Osteocyte (in vitro differentiated cells): ENCODE data around the gene HTD2. TPM values are rescaled to one million over a fixed set of nuclear protein-coding genes. Genes with fewer than 3 reads are reported as not detected.
"Not testable (repeated sequence)": the region's sequence is repeated elsewhere in the genome, so short reads cannot be mapped to it uniquely, and the experiment has no call there.

Experiments used
- DNase-seq: peaks from one replicate; pipeline ENCODE4 v3.0.0; 2021; ENCODE audit warnings: mixed read lengths; ENCODE audit not compliant: unreplicated experiment; ENCODE audit errors: extremely low spot score
- H3K27ac Mint-ChIP-seq: one replicate; pipeline ENCODE4 v1.8.0; 2021; ENCODE audit warnings: mild to moderate bottlenecking, mixed read lengths; ENCODE audit not compliant: unreplicated experiment
- H3K27me3 Mint-ChIP-seq: one replicate; pipeline ENCODE4 v1.8.0; 2021; ENCODE audit warnings: mixed read lengths; ENCODE audit not compliant: unreplicated experiment
- H3K36me3 Mint-ChIP-seq: one replicate; pipeline ENCODE4 v1.8.0; 2021; ENCODE audit warnings: mixed read lengths; ENCODE audit not compliant: unreplicated experiment
- H3K4me1 Mint-ChIP-seq: one replicate; pipeline ENCODE4 v1.8.0; 2021; ENCODE audit warnings: mixed read lengths; ENCODE audit not compliant: unreplicated experiment
- H3K4me3 Mint-ChIP-seq: one replicate; pipeline ENCODE4 v1.8.0; 2021; ENCODE audit warnings: mild to moderate bottlenecking, moderate library complexity, mixed read lengths; ENCODE audit not compliant: unreplicated experiment
- H3K9me3 Mint-ChIP-seq: one replicate; pipeline ENCODE4 v1.8.0; 2021; ENCODE audit warnings: mixed read lengths; ENCODE audit not compliant: unreplicated experiment
- CTCF ChIP-seq: fragments of 200-600 bp; sonication (generic); IDR thresholded peaks from 2 replicates; pipeline ENCODE4 v1.5.0; 2021; ENCODE audit warnings: antibody characterized with exemption, mild to moderate bottlenecking, moderate library complexity
- total RNA-seq: library from RNA; stranded (reverse); gene quantifications from 2 replicates; pipeline ENCODE4 v1.2.1, GENCODE V29; 2021

Gene HTD2
- total RNA-seq, 1 donor from 2014 or later: 3.2 TPM

- TF ChIP-seq CTCF: no peak
- Mint-ChIP-seq H3K36me3 (peaks cover 8% of the 10 kb centered on the region), H3K27me3 (no peaks in the 10 kb centered on the region), H3K4me3 (peak overlapping the region; percentile 99), H3K9me3 (no peaks in the 10 kb centered on the region), H3K4me1 (peaks cover 52% of the 10 kb centered on the region), H3K27ac (peak overlapping the region; percentile 98)
- no peak for DNase-seq
These were observed 28.2 kb downstream of the HTD2 start for GRCh38 chr3:58334506-58334884.

GRCh38 chr3:58335652-58335947, 29.3 kb downstream of the HTD2 start:
- Mint-ChIP-seq H3K4me3 (peak overlapping the region; percentile 99), H3K27me3 (no peaks in the 10 kb centered on the region), H3K9me3 (no peaks in the 10 kb centered on the region)

GRCh38 chr3:58336135-58336882, 30.0 kb downstream of the HTD2 start:
- no peak for DNase-seq
- Mint-ChIP-seq H3K27me3 (no peaks in the 10 kb centered on the region), H3K27ac (peak overlapping the region; percentile 98), H3K4me1 (peaks cover 50% of the 10 kb centered on the region), H3K9me3 (no peaks in the 10 kb centered on the region), H3K36me3 (peaks cover 13% of the 10 kb centered on the region), H3K4me3 (peak overlapping the region; percentile 16)
- TF ChIP-seq CTCF: no peak

More at GRCh38 chr3:58335652-58335947, 29.3 kb downstream of the HTD2 start:
- Mint-ChIP-seq H3K27ac (peak overlapping the region; percentile 98), H3K36me3 (peaks cover 10% of the 10 kb centered on the region), H3K4me1 (peaks cover 48% of the 10 kb centered on the region)
- DNase-seq: no peak
- no peak for TF ChIP-seq CTCF

GRCh38 chr3:58337190-58337589, 30.9 kb downstream of the HTD2 start:
- peaks cover 44% of the 10 kb centered on the region for H3K4me1 Mint-ChIP-seq
- no peak for DNase-seq
- no peaks in the 10 kb centered on the region for H3K9me3 Mint-ChIP-seq
- H3K27ac Mint-ChIP-seq: peak overlapping the region; percentile 31
- no peaks in the 10 kb centered on the region for H3K27me3 Mint-ChIP-seq
- no peak for TF ChIP-seq CTCF
- H3K36me3 Mint-ChIP-seq: peaks cover 13% of the 10 kb centered on the region
- no peak overlapping the region for H3K4me3 Mint-ChIP-seq

GRCh38 chr3:58339146-58339545, 32.8 kb downstream of the HTD2 start:
- peaks cover 17% of the 10 kb centered on the region for H3K36me3 Mint-ChIP-seq
- H3K27me3 Mint-ChIP-seq, DNase-seq, H3K9me3 Mint-ChIP-seq, H3K27ac Mint-ChIP-seq, H3K4me3 Mint-ChIP-seq: not testable (repeated sequence)
- H3K4me1 Mint-ChIP-seq: peaks cover 35% of the 10 kb centered on the region
